ENCODE measurements around the gene PPP2CA.
"Not testable (repeated sequence)": the region's sequence is repeated elsewhere in the genome, so short reads cannot be mapped to it uniquely, and the experiment has no call there.

GRCh38 chr5:134211263-134212031 is 14.4 kb downstream of the PPP2CA start:
- not testable (repeated sequence) for TF ChIP-seq CTCF (IDR thresholded peaks at IDR 0.05); BHLHE40 (IDR thresholded peaks at IDR 0.05; ENCODE audit: low read depth, low read length); CHD4 (IDR thresholded peaks at IDR 0.05; ENCODE audit: borderline replicate concordance); CHD2 (IDR thresholded peaks at IDR 0.05; ENCODE audit: low read length, partially characterized antibody)
